GM12878 (cell line): ENCODE results near the gene TXNL4A. TPM values are rescaled to one million over a fixed set of nuclear protein-coding genes. Genes with fewer than 3 reads are reported as not detected.

ENCODE experiments used
- ATAC-seq: fragments of 200-7000 bp; cut with Tn5 transposase; 3 replicates; pipeline ENCODE4 v1.9.1; 2020; ENCODE audit warnings: mild to moderate bottlenecking, moderate library complexity
- BruUV-seq: library from RNA; stranded (reverse); fragments of 400-500 nt; replicated peaks from 2 replicates; lab custom pipeline; 2021; lab: Mats Ljungman, UMichigan
- CTCF ChIA-PET: fragments of 300-600 bp; sonication (Branson Sonifier 250); formaldehyde crosslinking; extraction: SDS; loops from one replicate; lab custom pipeline; 2021; ENCODE audit warnings: inconsistent platforms; lab: Yijun Ruan, JAX
- POLR2A ChIA-PET: fragments of 350-600 bp; formaldehyde crosslinking; extraction: SDS; loops from one replicate; lab custom pipeline; 2021; ENCODE audit warnings: inconsistent platforms; lab: Charles Lee
- RAD21 ChIA-PET: fragments of 300-600 bp; sonication (Branson Sonifier 250); formaldehyde crosslinking; loops from one replicate; lab custom pipeline; 2023; ENCODE audit warnings: antibody characterized with exemption; ENCODE audit not compliant: unreplicated experiment; lab: Charles Lee
- SMC1A ChIA-PET: fragments of 300-600 bp; sonication (Branson Sonifier 250); formaldehyde crosslinking; loops from one replicate; lab custom pipeline; 2023; ENCODE audit not compliant: unreplicated experiment, uncharacterized antibody; lab: Charles Lee
- DNase-seq: peaks from one replicate; pipeline ENCODE4 v3.0.0-alpha.2; 2011; ENCODE audit warnings: low read depth, low spot score
- FAIRE-seq: peaks from 3 replicates; lab custom pipeline; 2011; peaks lifted over from hg19 to GRCh38; lab: Jason Lieb, UNC
- H2AFZ ChIP-seq: 2 replicates; pipeline ENCODE4 v1.6.0; 2011; ENCODE audit warnings: low read depth, low read length, control low read depth; ENCODE audit not compliant: control insufficient read depth
- H3K27ac ChIP-seq: 2 replicates; pipeline ENCODE4 v1.5.1; 2011; ENCODE audit warnings: control low read depth; ENCODE audit not compliant: control insufficient read depth, insufficient read depth
- H3K27me3 ChIP-seq, 2 experiments: replicated peaks in 1 of 2; 2 replicates each; pipeline versions ENCODE4 v1.6.0 to v1.6.1; 2011; ENCODE audit warnings: low read length in 1 of 2; ENCODE audit not compliant: control insufficient read depth in 2 of 2, insufficient read depth in 2 of 2
- H3K36me3 ChIP-seq, 2 experiments: 2 replicates each; pipeline ENCODE4 v1.5.1; 2011; ENCODE audit warnings: low read length in 1 of 2; ENCODE audit not compliant: control insufficient read depth in 2 of 2, insufficient read depth in 2 of 2
- H3K4me1 ChIP-seq: 2 replicates; pipeline ENCODE4 v1.6.1; 2011; ENCODE audit warnings: mild to moderate bottlenecking, low read length, moderate library complexity, mixed read lengths; ENCODE audit not compliant: control insufficient read depth, insufficient read depth
- H3K4me2 ChIP-seq: 2 replicates; pipeline ENCODE4 v1.6.0; 2011; ENCODE audit warnings: control low read depth; ENCODE audit not compliant: control insufficient read depth, insufficient read depth
- H3K4me3 ChIP-seq: fragments of 200-600 bp; sonication (generic); 2 replicates; pipeline ENCODE4 v1.5.1; 2016
- H3K79me2 ChIP-seq: 2 replicates; pipeline ENCODE4 v1.6.0; 2011; ENCODE audit warnings: low read length; ENCODE audit not compliant: control insufficient read depth, insufficient read depth
- H3K9ac ChIP-seq: 2 replicates; pipeline ENCODE4 v1.8.0; 2011; ENCODE audit warnings: low read length, control low read depth, mixed read lengths; ENCODE audit not compliant: control insufficient read depth, insufficient read depth
- H3K9me3 ChIP-seq: replicated peaks from 3 replicates; pipeline ENCODE4 v1.5.1; 2011; ENCODE audit warnings: mild to moderate bottlenecking, low read length; ENCODE audit not compliant: control insufficient read depth, insufficient read depth
- H4K20me1 ChIP-seq: 2 replicates; pipeline ENCODE4 v1.6.0; 2011; ENCODE audit not compliant: control insufficient read depth, insufficient read depth
- LARP7 ChIP-seq: fragments of 450-650 bp; IDR thresholded peaks from 2 replicates; pipeline ENCODE4 v1.6.1; 2017; ENCODE audit warnings: mild to moderate bottlenecking
- MXI1 ChIP-seq: fragments of 150-350 bp; IDR thresholded peaks from 2 replicates; pipeline ENCODE4 v1.6.1; 2011; ENCODE audit warnings: low read depth, mild to moderate bottlenecking, inconsistent platforms, low read length, improper control_type of control experiment
- NFXL1 ChIP-seq: fragments of 450-650 bp; IDR thresholded peaks from 2 replicates; pipeline ENCODE4 v1.6.1; 2017; ENCODE audit warnings: antibody characterized with exemption, mild to moderate bottlenecking, borderline replicate concordance
- RAD51 ChIP-seq: fragments of 450-650 bp; IDR thresholded peaks from 2 replicates; pipeline ENCODE4 v1.6.1; 2016; ENCODE audit warnings: moderate library complexity, mild to moderate bottlenecking, inconsistent platforms
- RFX5 ChIP-seq: IDR thresholded peaks from 2 replicates; pipeline ENCODE4 v1.6.1; 2011; ENCODE audit warnings: low read depth, low read length, improper control_type of control experiment
- STAT3 ChIP-seq: IDR thresholded peaks from 2 replicates; pipeline ENCODE4 v1.6.1; 2011; ENCODE audit warnings: low read depth, low read length, improper control_type of control experiment
- TARDBP ChIP-seq: IDR thresholded peaks from 2 replicates; pipeline ENCODE4 v1.6.1; 2016; ENCODE audit warnings: borderline replicate concordance
- YY1 ChIP-seq: IDR thresholded peaks from 2 replicates; pipeline ENCODE4 v1.6.1; 2011; ENCODE audit warnings: low read depth, mild to moderate bottlenecking, low read length
- WGBS: methylation state at CpG from one replicate; pipeline ENCODE4 v1.1.6; 2016; ENCODE audit warnings: low lambda C conversion rate; ENCODE audit not compliant: insufficient replicate concordance, insufficient coverage; ENCODE audit errors: missing lambda C conversion rate; 5-methylcytosine and 5-hydroxymethylcytosine counted together
- in situ Hi-C: fragments of 300-500 bp; cut with MboI; formaldehyde crosslinking; loops from 9 replicates; pipeline ENCODE4 v1.14.3; 2018; ENCODE audit warnings: mixed read lengths
- intact Hi-C: fragments of 100-400 bp; cut with micrococcal nuclease; formaldehyde crosslinking; loops from one replicate; pipeline ENCODE4 v1.14.2; 2022; ENCODE audit not compliant: unreplicated experiment
- polyA plus RNA-seq, 11 experiments: library from polyadenylated mRNA; depleted of rRNA in 4 of 11; unstranded in 6 of 11; stranded (reverse) in 5 of 11; fragments of >200 nt; fragmentation: Nextera tagmentation in 4 of 11; fragmentation: Illumina TruSeq in 1 of 11; extraction: Ambion mirVana in 4 of 11; extraction: Trizol in 1 of 11; gene quantifications; 1 replicate in 1 of 11; 2 replicates in 10 of 11; pipeline versions ENCODE4 v1.2.1 to v1.2.3, GENCODE V29; 2011 to 2016; ENCODE audit warnings: inconsistent platforms in 2 of 11, missing spikeins in 2 of 11, low read depth in 1 of 11
- total RNA-seq, 4 experiments: library from RNA; depleted of rRNA in 3 of 4; stranded (reverse); fragments of >200 nt in 3 of 4; fragmentation: Illumina TruSeq in 1 of 4; extraction: Trizol in 1 of 4; gene quantifications; 2 replicates each; pipeline versions ENCODE4 v1.2.1 to v1.2.3, GENCODE V29; 2013 to 2021
- TF ChIP-seq, protein P1 (sequence below): fragments of 450-650 bp; IDR thresholded peaks from 2 replicates; pipeline ENCODE4 v1.6.1; 2017; ENCODE audit warnings: mild to moderate bottlenecking

The TXNL4A gene
- total and polyA plus RNA-seq, 10 of the 15 experiments (the other 5 are each of a cell fraction or from before 2014, with no cell fraction given), result 38.4 to 329 (median 128) TPM

DNA sequence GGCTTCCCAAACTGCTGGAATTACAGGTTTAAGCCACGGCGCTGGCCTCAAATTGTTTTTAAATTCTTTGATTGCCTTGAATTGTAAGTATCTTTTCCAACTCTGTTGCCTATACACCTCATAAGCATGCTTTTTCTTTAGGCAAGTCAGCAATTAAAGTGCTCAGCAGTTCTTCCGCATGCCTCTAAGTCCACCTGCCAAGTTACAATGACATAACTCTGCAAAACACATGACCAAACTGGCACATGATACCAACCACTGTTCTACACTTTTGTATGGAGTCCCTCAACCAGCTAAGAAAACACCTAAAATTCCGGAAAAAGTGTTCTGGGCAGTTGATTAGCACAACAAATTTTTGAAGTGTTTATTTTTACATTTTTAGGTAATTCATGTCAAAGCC, 5.1 kb downstream of the TXNL4A start:
- intact Hi-C loops, result loop anchor here (10.0 kb wide), 1 partner anchor 188 kb away; the partner anchor contains the start of gene KCNG2
- POLR2A ChIA-PET, result interaction anchor here (1.3 kb wide), 1 partner anchor 20 kb away, joined by 4 read pairs; no protein-coding TSS in a partner anchor
- Histone ChIP-seq H3K79me2 (peaks cover 90% of the 10 kb centered on the region), H2AFZ (no peak overlapping the region), H3K4me2 (no peak overlapping the region), H3K9ac (no peak overlapping the region), H3K27me3 (no peaks in the 10 kb centered on the region), H3K36me3 (peaks cover 2 to 16% of the 10 kb centered on the region in 2 experiments; a peak in 3 of 4 replicates), H3K4me1 (no peaks in the 10 kb centered on the region; the same call in 1 of the 2 replicates), H3K9me3 (no peaks in the 10 kb centered on the region), H3K27ac (no peak overlapping the region), H3K4me3 (0 out of 2 replicates have a peak overlapping the region, but pooled peaks have one; percentile 18), H4K20me1 (peaks cover 11% of the 10 kb centered on the region; the same call in 1 of the 2 replicates)
- RAD21 ChIA-PET, result no interaction called here
- BruUV-seq, result no TSS peak
- ATAC-seq (no peak), FAIRE-seq (no peak), DNase-seq (no peak)
- TF ChIP-seq RAD51, result peak; percentile 18; the same call in 1 of the 2 replicates
- TF ChIP-seq LARP7, result no peak
- SMC1A ChIA-PET, result interaction anchor here (0.9 to 1.2 kb wide), 3 partner anchors 9 to 37 kb away, joined by 3 read pairs; no protein-coding TSS in a partner anchor
- WGBS, result 96% methylated on average over 4 of the region's 4 CpGs
- in situ Hi-C loops, result no loop called here
- CTCF ChIA-PET, result interaction anchor here (0.8 to 2.4 kb wide), 7 partner anchors 15 to 51 kb away, joined by 3 to 7 read pairs (median 5); partner anchors contain the start of gene RBFA

DNA sequence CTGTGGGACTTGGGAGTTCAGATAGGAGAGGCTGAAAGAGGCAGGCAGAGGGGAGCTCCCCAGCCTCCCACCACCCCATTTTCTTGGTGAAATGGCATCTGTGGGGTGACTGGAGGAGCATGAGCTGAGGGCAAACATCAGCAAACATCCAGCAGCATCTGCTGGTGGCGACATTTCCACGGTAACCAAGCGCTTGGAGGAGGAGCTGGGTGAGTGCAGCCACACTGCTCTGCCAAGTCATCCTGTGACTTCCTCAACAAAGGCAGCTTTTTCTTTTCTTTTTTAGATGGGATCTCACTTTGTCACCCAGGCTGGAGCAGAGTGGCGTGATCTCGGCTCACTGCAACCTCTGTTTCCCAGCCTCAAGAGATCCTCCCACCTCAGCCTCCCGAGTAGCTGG, 5.6 kb downstream of the TXNL4A start:
- WGBS, result 89% methylated on average over 6 of the region's 6 CpGs
- Histone ChIP-seq H3K36me3 (peaks cover 2 to 20% of the 10 kb centered on the region in 2 experiments), H3K4me3 (no peak overlapping the region), H3K27me3 (no peaks in the 10 kb centered on the region), H3K9ac (no peak overlapping the region), H3K9me3 (no peaks in the 10 kb centered on the region), H3K27ac (no peak overlapping the region), H4K20me1 (peaks cover 11% of the 10 kb centered on the region; the same call in 1 of the 2 replicates), H3K4me1 (no peaks in the 10 kb centered on the region; the same call in 1 of the 2 replicates), H3K4me2 (no peak overlapping the region), H2AFZ (no peak overlapping the region), H3K79me2 (peaks cover 90% of the 10 kb centered on the region)
- DNase-seq (no peak), ATAC-seq (peak; percentile 68), FAIRE-seq (no peak)
- no peak for TF ChIP-seq YY1
- TF ChIP-seq, protein P1, sequence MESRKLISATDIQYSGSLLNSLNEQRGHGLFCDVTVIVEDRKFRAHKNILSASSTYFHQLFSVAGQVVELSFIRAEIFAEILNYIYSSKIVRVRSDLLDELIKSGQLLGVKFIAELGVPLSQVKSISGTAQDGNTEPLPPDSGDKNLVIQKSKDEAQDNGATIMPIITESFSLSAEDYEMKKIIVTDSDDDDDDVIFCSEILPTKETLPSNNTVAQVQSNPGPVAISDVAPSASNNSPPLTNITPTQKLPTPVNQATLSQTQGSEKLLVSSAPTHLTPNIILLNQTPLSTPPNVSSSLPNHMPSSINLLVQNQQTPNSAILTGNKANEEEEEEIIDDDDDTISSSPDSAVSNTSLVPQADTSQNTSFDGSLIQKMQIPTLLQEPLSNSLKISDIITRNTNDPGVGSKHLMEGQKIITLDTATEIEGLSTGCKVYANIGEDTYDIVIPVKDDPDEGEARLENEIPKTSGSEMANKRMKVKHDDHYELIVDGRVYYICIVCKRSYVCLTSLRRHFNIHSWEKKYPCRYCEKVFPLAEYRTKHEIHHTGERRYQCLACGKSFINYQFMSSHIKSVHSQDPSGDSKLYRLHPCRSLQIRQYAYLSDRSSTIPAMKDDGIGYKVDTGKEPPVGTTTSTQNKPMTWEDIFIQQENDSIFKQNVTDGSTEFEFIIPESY, result peak; percentile 98
- TF ChIP-seq STAT3, result no peak
- TF ChIP-seq TARDBP, result no peak
- no peak for TF ChIP-seq NFXL1
- TF ChIP-seq MXI1, result no peak
- no peak for TF ChIP-seq RFX5
- SMC1A ChIA-PET, result interaction anchor here (0.9 to 1.2 kb wide), 3 partner anchors 10 to 36 kb away, joined by 3 read pairs; no protein-coding TSS in a partner anchor
- POLR2A ChIA-PET, result interaction anchor here (1.3 kb wide), 1 partner anchor 19 kb away, joined by 4 read pairs; no protein-coding TSS in a partner anchor
- RAD21 ChIA-PET, result no interaction called here
- intact Hi-C loops (loop anchor here (10.0 kb wide), 1 partner anchor 188 kb away; the partner anchor contains the start of gene KCNG2), in situ Hi-C loops (no loop called here)
- CTCF ChIA-PET, result interaction anchor here (0.8 to 2.4 kb wide), 6 partner anchors 14 to 51 kb away, joined by 3 to 7 read pairs (median 5); partner anchors contain the start of gene RBFA
- no TSS peak for BruUV-seq
